Upper lobe of left lung (tissue), 4 donors: ENCODE data around the gene ZSCAN10.

Experiments
- CTCF ChIP-seq, 6 experiments: fragments of 450-650 bp in 4 of 6; fragments of 200-600 bp in 2 of 6; sonication (generic) in 2 of 6; IDR thresholded peaks; one replicate each; pipeline ENCODE4 v1.5.1; 2016 to 2019; ENCODE audit warnings: antibody characterized with exemption in 6 of 6
- EP300 ChIP-seq, 4 donors: sonication (generic); formaldehyde crosslinking; IDR thresholded peaks; one replicate each; pipeline ENCODE4 v1.5.1; 2017; ENCODE audit warnings: antibody characterized with exemption in 4 of 4, control low read depth in 2 of 4
- POLR2A ChIP-seq, 4 donors: fragments of 450-650 bp; IDR thresholded peaks; one replicate each; pipeline ENCODE4 v1.5.1; 2016 to 2017; ENCODE audit warnings: antibody characterized with exemption in 4 of 4, mild to moderate bottlenecking in 2 of 4

GRCh38 chr16:3123986-3124886, 25.1 kb upstream of the ZSCAN10 start:
- TF ChIP-seq CTCF (IDR thresholded peaks at IDR 0.05) (peak in 3 of 6 experiments; percentile 34 to 48 (median 42)), POLR2A (IDR thresholded peaks at IDR 0.05) (peak in 2 of 4 donors; percentile 17 to 69), EP300 (IDR thresholded peaks at IDR 0.05) (no peak)
